ENCODE results near the gene U2AF1L4.

Gene U2AF1L4

GRCh38 chr19:35693835-35694599 lies 51.2 kb downstream of the U2AF1L4 start (continued):
- TF ChIP-seq ZNF394 (tag by site-specific recombination; IDR thresholded peaks at IDR 0.05; ENCODE audit: borderline replicate concordance) (peak; percentile 49; the same call in 1 of the 2 replicates), ZBTB11 (tag by site-specific recombination; conservative IDR thresholded peaks at IDR 0.05; ENCODE audit: low read depth) (peak; percentile 32), ZBTB8A (tag by site-specific recombination; IDR thresholded peaks at IDR 0.05) (peak; percentile 66), MYNN (tag by site-specific recombination; IDR thresholded peaks at IDR 0.05; ENCODE audit: borderline replicate concordance) (no peak), ZNF530 (tag by site-specific recombination; IDR thresholded peaks at IDR 0.05; ENCODE audit: low read depth) (peak; percentile 80; the same call in 1 of the 2 replicates), TCF7L2 (IDR thresholded peaks at IDR 0.05; ENCODE audit: borderline replicate concordance, low read depth, low read length) (no peak), ZNF132 (tag by site-specific recombination; IDR thresholded peaks at IDR 0.05; ENCODE audit: borderline replicate concordance) (no peak), ZNF404 (tag by site-specific recombination; IDR thresholded peaks at IDR 0.05) (no peak), ZNF639 (tag by site-specific recombination; IDR thresholded peaks at IDR 0.05) (peak; percentile 66), ZNF677 (tag by site-specific recombination; IDR thresholded peaks at IDR 0.05) (no peak), ZNF324 (tag by site-specific recombination; IDR thresholded peaks at IDR 0.05) (peak; percentile 76), ZNF558 (tag by site-specific recombination; IDR thresholded peaks at IDR 0.05) (no peak; the same call in 1 of the 2 replicates), ZNF202 (tag by site-specific recombination; IDR thresholded peaks at IDR 0.05; ENCODE audit: borderline replicate concordance) (no peak; the same call in 1 of the 2 replicates), ZNF645 (tag by site-specific recombination; IDR thresholded peaks at IDR 0.05) (0 out of 2 replicates have a peak, but pooled peaks have one; percentile 39), ZNF670 (tag by site-specific recombination; IDR thresholded peaks at IDR 0.05; ENCODE audit: low read depth) (peak; percentile 76), ZBTB44 (tag by site-specific recombination; IDR thresholded peaks at IDR 0.05) (peak; percentile 45; the same call in 1 of the 2 replicates), ZFP41 (tag by site-specific recombination; IDR thresholded peaks at IDR 0.05; ENCODE audit: borderline replicate concordance) (no peak), ZNF830 (tag by site-specific recombination; IDR thresholded peaks at IDR 0.05; ENCODE audit: low read depth) (no peak), GFI1B (tag by site-specific recombination; IDR thresholded peaks at IDR 0.05) (no peak), HOXC10 (CRISPR knock-in tag; IDR thresholded peaks at IDR 0.05) (no peak), KLF1 (tag by site-specific recombination; IDR thresholded peaks at IDR 0.05) (peak; percentile 71), ZNF610 (tag by site-specific recombination; IDR thresholded peaks at IDR 0.05; ENCODE audit: borderline replicate concordance) (peak; percentile 71; the same call in 1 of the 2 replicates), INSM2 (tag by site-specific recombination; IDR thresholded peaks at IDR 0.05) (peak; percentile 52; the same call in 1 of the 2 replicates), OVOL3 (tag by site-specific recombination; IDR thresholded peaks at IDR 0.05) (no peak), ZBTB10 (tag by site-specific recombination; IDR thresholded peaks at IDR 0.05) (0 out of 2 replicates have a peak, but pooled peaks have one; percentile 59), ZNF341 (tag by site-specific recombination; IDR thresholded peaks at IDR 0.05; ENCODE audit: low read depth) (no peak), ZNF549 (tag by site-specific recombination; IDR thresholded peaks at IDR 0.05) (no peak)

Data from HEK293 (cell line).